Measurements from ENCODE around the gene ATAD3C. TPM values are rescaled to one million over a fixed set of nuclear protein-coding genes. Genes with fewer than 3 reads are reported as not detected.

Gene ATAD3C, protein sequence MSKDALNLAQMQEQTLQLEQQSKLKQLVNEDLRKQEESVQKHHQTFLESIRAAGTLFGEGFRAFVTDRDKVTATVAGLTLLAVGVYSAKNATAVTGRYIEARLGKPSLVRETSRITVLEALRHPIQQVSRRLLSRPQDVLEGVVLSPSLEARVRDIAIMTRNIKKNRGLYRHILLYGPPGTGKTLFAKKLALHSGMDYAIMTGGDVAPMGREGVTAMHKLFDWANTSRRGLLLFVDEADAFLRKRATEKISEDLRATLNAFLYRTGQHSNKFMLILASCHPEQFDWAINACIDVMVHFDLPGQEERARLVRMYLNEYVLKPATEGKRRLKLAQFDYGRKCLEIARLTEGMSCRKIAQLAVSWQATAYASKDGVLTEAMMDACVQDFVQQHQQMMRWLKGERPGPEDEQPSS
- total RNA-seq = not detected

DNA sequence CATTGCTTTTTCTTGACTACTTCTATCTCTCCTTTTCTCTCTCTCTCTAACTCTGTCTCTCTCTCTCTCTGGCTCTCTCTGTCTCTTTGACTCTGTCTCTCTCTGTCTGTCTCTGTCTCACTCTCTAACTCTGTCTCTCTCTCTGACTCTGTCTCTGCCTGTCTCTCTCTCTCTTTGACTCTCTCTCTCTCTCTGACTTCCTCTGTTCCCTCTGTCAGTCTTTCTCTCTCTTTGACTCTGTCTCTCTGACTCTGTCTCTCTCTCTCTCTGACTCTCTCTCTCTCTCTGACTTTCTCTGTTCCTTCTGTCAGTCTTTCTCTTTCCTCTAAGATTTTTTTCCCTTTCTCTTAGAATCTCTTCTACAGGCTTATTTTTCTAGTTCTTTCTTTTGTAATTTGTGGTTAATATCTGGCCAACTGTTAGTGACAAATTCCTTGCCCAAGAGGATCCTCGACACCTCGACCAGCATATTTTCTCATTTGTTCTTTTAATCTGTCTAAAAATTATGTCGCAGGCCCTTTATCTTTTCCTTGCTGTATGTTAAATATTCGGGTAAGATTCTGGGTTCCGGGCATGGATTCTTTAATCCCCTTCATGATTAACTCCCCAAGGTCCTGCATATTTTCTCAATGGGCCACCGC lies at the start of gene ATAD3C:
ATAD3C (plus strand) TSS at position 591 of the 641 bp plus-strand sequence. CDS start 995 bp downstream, outside the sequence.
- no peak for DNase-seq (ENCODE audit: extremely low spot score in 2 of 2)
- no peaks in the 10 kb centered on the region for H3K4me1 ChIP-seq
- intact Hi-C loops (cut with DNase I) = no loop called here
- TF ChIP-seq POLR2AphosphoS5 (IDR thresholded peaks at IDR 0.05; ENCODE audit: insufficient read depth in 1 of 2, low read depth in 1 of 2) = no peak
- TF ChIP-seq, protein P1, sequence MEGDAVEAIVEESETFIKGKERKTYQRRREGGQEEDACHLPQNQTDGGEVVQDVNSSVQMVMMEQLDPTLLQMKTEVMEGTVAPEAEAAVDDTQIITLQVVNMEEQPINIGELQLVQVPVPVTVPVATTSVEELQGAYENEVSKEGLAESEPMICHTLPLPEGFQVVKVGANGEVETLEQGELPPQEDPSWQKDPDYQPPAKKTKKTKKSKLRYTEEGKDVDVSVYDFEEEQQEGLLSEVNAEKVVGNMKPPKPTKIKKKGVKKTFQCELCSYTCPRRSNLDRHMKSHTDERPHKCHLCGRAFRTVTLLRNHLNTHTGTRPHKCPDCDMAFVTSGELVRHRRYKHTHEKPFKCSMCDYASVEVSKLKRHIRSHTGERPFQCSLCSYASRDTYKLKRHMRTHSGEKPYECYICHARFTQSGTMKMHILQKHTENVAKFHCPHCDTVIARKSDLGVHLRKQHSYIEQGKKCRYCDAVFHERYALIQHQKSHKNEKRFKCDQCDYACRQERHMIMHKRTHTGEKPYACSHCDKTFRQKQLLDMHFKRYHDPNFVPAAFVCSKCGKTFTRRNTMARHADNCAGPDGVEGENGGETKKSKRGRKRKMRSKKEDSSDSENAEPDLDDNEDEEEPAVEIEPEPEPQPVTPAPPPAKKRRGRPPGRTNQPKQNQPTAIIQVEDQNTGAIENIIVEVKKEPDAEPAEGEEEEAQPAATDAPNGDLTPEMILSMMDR (IDR thresholded peaks at IDR 0.05) = no peak
- no peak for TF ChIP-seq POLR2A (IDR thresholded peaks at IDR 0.05)
- no peaks in the 10 kb centered on the region for H3K9me3 ChIP-seq
- H3K4me3 ChIP-seq = no peak within 1 kb of the TSS
- no peaks in the 10 kb centered on the region for H3K36me3 ChIP-seq
- no peaks in the 10 kb centered on the region for H3K27me3 ChIP-seq
- H3K27ac ChIP-seq = no peak within 1 kb of the TSS

DNA sequence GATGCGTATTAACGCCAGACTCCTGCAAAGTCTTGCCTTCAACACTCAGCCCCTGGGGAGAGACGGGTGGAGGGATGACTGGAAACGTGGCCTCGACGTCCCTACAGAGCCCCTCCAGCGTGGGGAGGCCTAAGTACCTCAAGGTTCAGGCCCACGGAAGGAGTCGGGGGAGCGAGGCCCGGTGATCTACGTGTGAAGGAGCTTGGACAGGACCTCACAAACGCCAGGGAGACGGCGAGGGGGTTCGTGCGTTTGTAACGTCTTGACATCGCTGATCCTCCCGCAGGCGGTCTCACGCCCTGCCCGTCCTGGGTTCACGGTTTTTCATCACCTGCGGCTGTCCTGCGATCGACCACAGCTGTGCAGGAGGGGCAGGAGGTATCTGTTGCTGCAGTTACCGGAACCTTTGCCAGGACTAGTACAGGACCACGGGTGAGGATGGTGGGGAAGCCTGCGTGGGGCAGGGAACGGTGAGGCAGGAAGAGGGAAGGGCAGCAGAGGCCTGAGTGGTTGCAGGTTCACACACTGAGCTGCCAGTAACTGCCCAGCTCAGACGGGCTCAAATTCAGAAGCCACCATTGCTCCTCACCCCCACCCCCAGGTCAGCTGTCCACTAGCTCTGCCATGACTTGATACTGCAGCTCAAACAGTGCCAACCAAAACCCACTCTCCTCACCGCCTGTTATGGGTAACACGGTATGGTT lies 49.5 kb upstream of the ATAD3C start:
- Histone ChIP-seq H3K9me3 (no peaks in the 10 kb centered on the region), H3K27me3 (no peaks in the 10 kb centered on the region), H3K27ac (peak overlapping the region; percentile 66), H3K36me3 (peaks cover 0 to 55% of the 10 kb centered on the region in 2 donors), H3K4me1 (peaks cover 39% of the 10 kb centered on the region), H3K4me3 (peak overlapping the region; percentile 73 to 77)
- TF ChIP-seq, protein P1 (IDR thresholded peaks at IDR 0.05) = no peak
- intact Hi-C loops (cut with DNase I) = loop anchor here (2.0 kb wide), 1 partner anchor 25 kb away; the partner anchor contains the start of gene AURKAIP1
- DNase-seq (ENCODE audit: extremely low spot score in 2 of 2) = no peak

DNA sequence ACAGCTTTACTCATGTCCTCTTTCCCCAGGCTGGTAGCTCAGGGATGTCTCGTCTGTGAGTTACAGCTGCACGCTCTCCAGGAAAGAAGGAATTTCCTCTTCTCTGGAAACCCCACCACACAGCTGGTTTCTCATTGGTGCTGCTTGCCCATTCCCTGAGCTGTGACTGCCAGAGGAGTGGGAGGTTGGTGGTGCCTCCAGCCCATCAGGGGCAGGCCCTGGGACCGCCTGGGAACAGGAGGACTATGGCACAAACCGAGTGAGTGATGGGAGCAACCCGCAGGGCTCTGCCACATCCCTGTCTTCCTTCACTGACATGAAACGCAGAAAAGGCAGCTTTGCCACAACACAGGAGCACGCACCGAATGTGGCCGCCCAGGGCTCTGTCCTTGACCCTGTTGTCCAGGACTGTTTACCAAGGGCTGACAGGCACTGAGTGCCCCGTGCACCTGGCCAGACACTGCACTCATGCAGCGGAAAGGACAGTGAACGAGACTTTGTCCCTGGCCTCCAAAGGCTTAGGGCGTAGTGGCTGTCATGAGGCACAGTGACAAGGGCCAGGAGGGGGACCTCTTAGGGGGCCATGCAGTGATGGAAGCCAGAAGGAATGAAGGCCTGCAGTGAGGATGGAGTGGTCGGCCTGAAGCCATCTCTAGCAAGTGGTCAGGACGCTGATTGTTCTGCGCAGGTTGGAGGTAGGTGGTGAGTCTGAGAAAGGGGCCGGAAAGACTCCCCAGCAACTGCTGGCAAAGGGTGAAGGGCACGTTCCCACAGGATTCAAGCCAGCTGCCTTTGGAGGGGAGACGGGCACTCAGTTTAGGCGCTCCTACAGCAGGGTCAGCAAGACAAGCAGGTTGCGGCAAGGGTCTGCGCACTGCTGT lies 48.7 kb upstream of the ATAD3C start:
- peaks cover 0 to 55% of the 10 kb centered on the region in 2 donors for H3K36me3 ChIP-seq
- no peak overlapping the region for H3K27ac ChIP-seq
- intact Hi-C loops (cut with DNase I) = no loop called here
- no peaks in the 10 kb centered on the region for H3K27me3 ChIP-seq
- H3K4me1 ChIP-seq = peaks cover 47% of the 10 kb centered on the region
- DNase-seq (ENCODE audit: extremely low spot score in 2 of 2) = no peak
- peak overlapping the region; percentile 73 to 77 for H3K4me3 ChIP-seq
- TF ChIP-seq POLR2AphosphoS5 (IDR thresholded peaks at IDR 0.05; ENCODE audit: insufficient read depth in 1 of 2, low read depth in 1 of 2) (no peak), POLR2A (IDR thresholded peaks at IDR 0.05) (no peak)
- TF ChIP-seq, protein P1 (IDR thresholded peaks at IDR 0.05) = no peak
- H3K9me3 ChIP-seq = no peaks in the 10 kb centered on the region

DNA sequence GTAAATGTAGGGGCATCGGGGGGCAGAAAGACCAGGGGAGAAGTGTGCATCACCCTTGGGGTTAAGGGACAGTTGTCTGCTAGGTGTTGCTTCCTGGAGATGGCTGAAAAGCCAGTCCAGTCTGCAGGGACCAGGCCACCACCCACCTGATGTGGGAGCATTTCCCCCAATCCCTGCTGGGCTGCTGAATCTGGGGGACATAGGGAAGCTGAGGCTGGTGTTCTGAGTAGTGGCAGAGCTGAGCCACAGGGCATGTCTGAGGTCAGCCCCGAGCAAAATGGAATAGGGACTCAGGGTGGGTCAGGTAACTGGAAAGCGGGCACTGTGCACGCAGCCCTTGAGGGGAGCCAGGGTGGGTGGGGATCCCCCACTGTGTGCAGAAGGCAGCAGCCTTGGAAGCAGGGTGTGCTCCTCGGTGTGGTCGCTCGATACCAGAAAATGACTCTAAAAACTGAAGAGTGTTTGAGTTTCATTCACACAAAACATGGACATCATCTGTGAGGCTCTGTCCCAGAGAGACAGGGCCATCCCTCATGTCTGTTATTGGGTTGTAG lies 48.0 kb upstream of the ATAD3C start:
- intact Hi-C loops (cut with DNase I) = no loop called here
- Histone ChIP-seq H3K4me3 (no peak overlapping the region), H3K27ac (no peak overlapping the region), H3K36me3 (peaks cover 0 to 50% of the 10 kb centered on the region in 2 donors), H3K4me1 (peaks cover 55% of the 10 kb centered on the region), H3K9me3 (no peaks in the 10 kb centered on the region), H3K27me3 (no peaks in the 10 kb centered on the region)
- TF ChIP-seq POLR2A (IDR thresholded peaks at IDR 0.05) (no peak), POLR2AphosphoS5 (IDR thresholded peaks at IDR 0.05; ENCODE audit: insufficient read depth in 1 of 2, low read depth in 1 of 2) (no peak)
- TF ChIP-seq, protein P1 (IDR thresholded peaks at IDR 0.05) = no peak
- no peak for DNase-seq (ENCODE audit: extremely low spot score in 2 of 2)

Data from vagina (tissue), 2 donors.